Lower lobe of right lung (tissue), 2 donors: ENCODE data around the gene COL5A1. TPM values are rescaled to one million over a fixed set of nuclear protein-coding genes. Genes with fewer than 3 reads are reported as not detected.

Experiments used
- ATAC-seq, 2 donors: fragments of 200-7000 bp; cut with Tn5 transposase; one replicate each; pipeline ENCODE4 v1.9.1; 2020 to 2022; ENCODE audit warnings: mild to moderate bottlenecking in 2 of 2, moderate library complexity in 2 of 2
- DNase-seq: peaks from one replicate; pipeline ENCODE4 v3.0.0-alpha.2; 2020
- H3K27ac ChIP-seq: fragments of 200-600 bp; one replicate; pipeline ENCODE4 v1.8.0; 2022
- H3K27me3 ChIP-seq: fragments of 200-600 bp; one replicate; pipeline ENCODE4 v1.8.0; 2022; ENCODE audit warnings: low read depth
- H3K36me3 ChIP-seq: fragments of 200-600 bp; one replicate; pipeline ENCODE4 v1.8.0; 2022; ENCODE audit warnings: mild to moderate bottlenecking
- H3K4me1 ChIP-seq: fragments of 200-600 bp; one replicate; pipeline ENCODE4 v1.8.0; 2022
- H3K4me3 ChIP-seq: fragments of 200-600 bp; one replicate; pipeline ENCODE4 v1.8.0; 2022; ENCODE audit warnings: mild to moderate bottlenecking
- H3K9me3 ChIP-seq: fragments of 200-600 bp; one replicate; pipeline ENCODE4 v1.8.0; 2022
- CTCF ChIP-seq: fragments of 200-600 bp; IDR thresholded peaks from one replicate; pipeline ENCODE4 v1.8.0; 2022; ENCODE audit warnings: antibody characterized with exemption, mild to moderate bottlenecking
- intact Hi-C: fragments of 100-400 bp; cut with DNase I; formaldehyde crosslinking; loops from one replicate; pipeline ENCODE4 v1.11.0; 2022
- total RNA-seq: library from RNA; stranded (reverse); fragmentation: NEBNext Ultra II Directional; extraction: Animal tissue kit (Norgen Biotek cat#: 25700); gene quantifications from one replicate; pipeline ENCODE4 v1.2.1, GENCODE V29; 2021
- donor health status: DM: no; HTN: yes; CAD: no; lungs with severe emphysema.

COL5A1 gene
- total RNA-seq, 1 donor from 2014 or later, result 29.0 TPM

GRCh38 chr9:134680393-134681060 is 38.9 kb downstream of the COL5A1 start:
- no peak for DNase-seq
- Histone ChIP-seq H3K27me3 (no peaks in the 10 kb centered on the region), H3K4me3 (no peak overlapping the region), H3K27ac (no peak overlapping the region), H3K9me3 (peaks cover 3% of the 10 kb centered on the region), H3K4me1 (peaks cover 14% of the 10 kb centered on the region), H3K36me3 (no peaks in the 10 kb centered on the region)
- no peak for ATAC-seq
- intact Hi-C loops, result no loop called here
- no peak for TF ChIP-seq CTCF

- ATAC-seq, result no peak
Observed at GRCh38 chr9:134681061-134681661, 39.6 kb downstream of the COL5A1 start.

DNA sequence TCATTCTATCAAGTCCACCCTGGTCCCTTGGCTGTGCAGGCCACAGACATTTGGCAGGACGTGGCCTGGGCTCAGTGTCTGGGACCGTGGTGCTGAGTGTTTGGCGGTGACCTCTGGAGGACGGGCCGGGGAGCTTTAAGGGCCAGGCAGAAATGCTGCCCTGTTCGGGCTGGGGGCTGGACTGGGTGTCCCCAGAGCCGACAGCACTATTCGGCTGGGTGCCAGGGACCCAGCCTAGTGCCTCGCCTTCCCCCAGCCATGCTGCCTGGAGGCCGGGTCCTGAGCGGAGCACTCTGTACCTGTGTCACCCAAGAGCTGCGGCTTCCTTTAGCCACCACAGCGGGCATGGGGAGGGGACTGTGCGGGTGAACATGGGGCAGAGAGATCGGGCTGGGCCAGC is 40.4 kb downstream of the COL5A1 start:
- H3K4me1 ChIP-seq, result peaks cover 14% of the 10 kb centered on the region
- peak; percentile 5 to 14 for ATAC-seq
- H3K27me3 ChIP-seq, result no peaks in the 10 kb centered on the region
- H3K9me3 ChIP-seq, result no peaks in the 10 kb centered on the region
- no peak overlapping the region for H3K27ac ChIP-seq
- no peaks in the 10 kb centered on the region for H3K36me3 ChIP-seq
- intact Hi-C loops, result no loop called here
- no peak for DNase-seq
- no peak for TF ChIP-seq CTCF
- H3K4me3 ChIP-seq, result no peak overlapping the region

More at GRCh38 chr9:134681061-134681661, 39.6 kb downstream of the COL5A1 start:
- no peaks in the 10 kb centered on the region for H3K36me3 ChIP-seq
- no peak for DNase-seq
- H3K27ac ChIP-seq, result no peak overlapping the region
- intact Hi-C loops, result no loop called here
- no peaks in the 10 kb centered on the region for H3K27me3 ChIP-seq
- no peak for TF ChIP-seq CTCF
- no peak overlapping the region for H3K4me3 ChIP-seq
- H3K9me3 ChIP-seq, result no peaks in the 10 kb centered on the region
- H3K4me1 ChIP-seq, result peaks cover 14% of the 10 kb centered on the region

DNA sequence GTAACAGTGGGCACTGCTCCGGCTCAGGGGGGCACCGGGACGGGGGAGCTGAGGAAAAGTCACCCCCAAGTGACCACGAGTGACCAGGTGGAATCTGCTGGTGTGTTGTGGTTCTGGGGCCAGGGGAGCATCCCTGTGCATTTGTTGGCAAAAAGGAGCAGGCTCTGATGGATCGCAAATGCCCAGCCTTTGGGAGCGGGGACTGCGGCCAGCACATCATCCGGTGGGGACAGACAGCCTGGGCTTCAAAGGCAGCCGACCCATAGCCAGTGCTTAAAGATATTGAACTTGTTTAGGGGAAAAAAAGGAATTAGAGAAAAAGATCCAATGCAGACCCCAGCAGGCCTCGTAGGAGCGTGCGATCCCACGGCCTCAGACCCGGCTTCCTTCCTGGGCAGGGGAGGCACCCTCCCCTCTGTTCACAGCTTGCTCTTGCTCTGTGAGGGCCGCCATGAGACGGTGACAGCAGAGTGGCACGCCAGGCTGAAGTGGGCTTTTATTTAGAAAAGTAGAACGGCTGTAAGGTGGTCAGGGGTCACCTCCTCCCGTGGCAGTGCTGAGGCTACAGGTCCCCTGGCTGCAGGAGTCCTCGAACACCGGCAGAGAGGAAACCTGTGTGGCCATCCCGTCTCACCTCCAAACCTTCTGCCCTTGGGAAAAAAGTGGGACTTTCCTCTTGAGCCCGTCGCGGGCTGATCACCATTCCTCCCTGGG is 41.2 kb downstream of the COL5A1 start:
- H3K9me3 ChIP-seq, result no peaks in the 10 kb centered on the region
- intact Hi-C loops, result no loop called here
- ATAC-seq, result no peak
- H3K4me3 ChIP-seq, result no peak overlapping the region
- H3K27ac ChIP-seq, result no peak overlapping the region
- no peaks in the 10 kb centered on the region for H3K27me3 ChIP-seq
- no peak for DNase-seq
- no peak for TF ChIP-seq CTCF
- no peaks in the 10 kb centered on the region for H3K36me3 ChIP-seq
- H3K4me1 ChIP-seq, result peaks cover 14% of the 10 kb centered on the region

DNA sequence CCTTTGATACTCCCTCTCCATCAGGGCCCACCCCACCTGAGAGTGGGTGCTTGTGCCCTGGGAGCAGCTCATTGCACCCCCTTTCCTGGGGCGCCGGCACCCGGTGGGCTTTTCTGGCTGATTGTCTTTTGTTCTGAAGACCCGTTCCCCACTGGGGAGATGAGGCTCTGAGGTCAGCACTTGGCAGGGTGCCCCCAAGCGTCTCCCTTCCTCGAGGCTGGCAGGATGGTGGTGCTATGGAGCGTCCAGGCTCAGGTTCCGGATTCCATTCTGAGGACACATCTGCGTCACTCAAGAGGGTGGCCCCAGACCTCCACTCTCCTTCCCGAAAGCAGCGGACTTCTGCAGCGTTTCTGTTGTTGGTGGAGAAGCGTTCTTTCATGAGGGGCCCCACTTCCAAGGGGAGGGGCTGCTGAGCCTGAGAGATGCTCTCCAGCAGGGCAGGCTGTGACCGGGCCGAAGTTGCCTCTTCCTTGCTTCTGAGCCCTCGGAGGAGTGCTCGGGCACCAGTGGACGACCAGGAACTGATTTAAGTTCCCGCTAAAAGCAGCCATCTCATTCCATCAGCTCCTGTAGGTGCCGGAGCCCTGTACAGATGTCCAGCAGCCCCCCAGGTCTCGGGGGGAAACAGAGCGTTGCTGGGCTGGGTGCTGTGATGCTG is 42.2 kb downstream of the COL5A1 start:
- no peak for TF ChIP-seq CTCF
- ATAC-seq (no peak), DNase-seq (no peak)
- Histone ChIP-seq H3K27me3 (no peaks in the 10 kb centered on the region), H3K36me3 (no peaks in the 10 kb centered on the region), H3K4me3 (no peak overlapping the region), H3K4me1 (peaks cover 14% of the 10 kb centered on the region), H3K9me3 (no peaks in the 10 kb centered on the region), H3K27ac (no peak overlapping the region)
- intact Hi-C loops, result no loop called here
